ENCODE data around the gene TNS4. TPM values are rescaled to one million over a fixed set of nuclear protein-coding genes. Genes with fewer than 3 reads are reported as not detected.

Gene TNS4
- total RNA-seq, 2 donors from 2014 or later, result 0.89 to 2.5 TPM

- no peak overlapping the region for H3K9ac ChIP-seq (ENCODE audit: extremely low read depth, low read length, poor library complexity, severe bottlenecking)
- Mint-ChIP-seq H3K9me3 (no peaks in the 10 kb centered on the region), H3K4me3 (no peak overlapping the region), H3K36me3 (ENCODE audit: low read depth) (no peaks in the 10 kb centered on the region), H3K4me1 (peaks cover 30% of the 10 kb centered on the region), H3K27me3 (ENCODE audit: insufficient read depth) (peaks cover 7% of the 10 kb centered on the region), H3K27ac (no peak overlapping the region)
- H3K4me1 ChIP-seq (ENCODE audit: control insufficient read depth, insufficient read depth, low read length), result peaks cover 7% of the 10 kb centered on the region
- H3K36me3 ChIP-seq (ENCODE audit: control insufficient read depth, insufficient read depth, low read length), result no peaks in the 10 kb centered on the region
- no peaks in the 10 kb centered on the region for H3K27me3 ChIP-seq (ENCODE audit: control insufficient read depth, insufficient read depth, low read length, poor library complexity, severe bottlenecking)
- WGBS, 2 experiments (ENCODE audit: insufficient coverage in 1 of 2, insufficient read length in 1 of 2), result 86 to 90% methylated on average over 3 to 10 of the region's 10 CpGs
- no peak overlapping the region for H3K27ac ChIP-seq (ENCODE audit: low read depth, low read length)
- H3K4me3 ChIP-seq (ENCODE audit: low read length), result no peak overlapping the region
- H3K9me3 ChIP-seq (ENCODE audit: control insufficient read depth, low read length), result no peaks in the 10 kb centered on the region
- TF ChIP-seq, protein P1, sequence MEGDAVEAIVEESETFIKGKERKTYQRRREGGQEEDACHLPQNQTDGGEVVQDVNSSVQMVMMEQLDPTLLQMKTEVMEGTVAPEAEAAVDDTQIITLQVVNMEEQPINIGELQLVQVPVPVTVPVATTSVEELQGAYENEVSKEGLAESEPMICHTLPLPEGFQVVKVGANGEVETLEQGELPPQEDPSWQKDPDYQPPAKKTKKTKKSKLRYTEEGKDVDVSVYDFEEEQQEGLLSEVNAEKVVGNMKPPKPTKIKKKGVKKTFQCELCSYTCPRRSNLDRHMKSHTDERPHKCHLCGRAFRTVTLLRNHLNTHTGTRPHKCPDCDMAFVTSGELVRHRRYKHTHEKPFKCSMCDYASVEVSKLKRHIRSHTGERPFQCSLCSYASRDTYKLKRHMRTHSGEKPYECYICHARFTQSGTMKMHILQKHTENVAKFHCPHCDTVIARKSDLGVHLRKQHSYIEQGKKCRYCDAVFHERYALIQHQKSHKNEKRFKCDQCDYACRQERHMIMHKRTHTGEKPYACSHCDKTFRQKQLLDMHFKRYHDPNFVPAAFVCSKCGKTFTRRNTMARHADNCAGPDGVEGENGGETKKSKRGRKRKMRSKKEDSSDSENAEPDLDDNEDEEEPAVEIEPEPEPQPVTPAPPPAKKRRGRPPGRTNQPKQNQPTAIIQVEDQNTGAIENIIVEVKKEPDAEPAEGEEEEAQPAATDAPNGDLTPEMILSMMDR (conservative IDR thresholded peaks at IDR 0.05), result no peak
- no peak for DNase-seq
These were observed 8.4 kb upstream of the TNS4 start for GRCh38 chr17:40509626-40510327.

DNA sequence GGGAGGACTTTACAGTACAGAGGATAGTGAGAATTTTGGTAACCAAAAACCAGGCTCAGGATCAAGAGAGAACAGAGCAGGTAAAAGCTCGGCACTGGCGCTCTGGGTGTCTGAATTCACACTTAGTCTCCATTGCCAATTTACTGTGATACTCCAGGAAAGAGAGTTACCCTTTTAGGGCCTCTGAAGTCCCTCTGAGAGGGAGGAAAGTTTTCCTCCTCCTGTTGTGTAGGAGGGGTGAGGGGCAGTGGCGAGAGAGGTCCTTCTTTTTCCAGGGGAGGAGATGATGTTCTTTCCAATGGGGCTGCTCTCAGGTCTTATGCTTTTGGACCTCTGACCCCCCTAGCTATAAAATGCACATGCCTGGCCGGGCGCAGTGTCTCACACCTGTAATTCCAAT is 5.4 kb upstream of the TNS4 start:
- DNase-seq, result peak; percentile 41
- Mint-ChIP-seq H3K4me1 (peaks cover 20% of the 10 kb centered on the region), H3K9me3 (no peaks in the 10 kb centered on the region), H3K27ac (no peak overlapping the region), H3K27me3 (ENCODE audit: insufficient read depth) (no peaks in the 10 kb centered on the region), H3K4me3 (no peak overlapping the region), H3K36me3 (ENCODE audit: low read depth) (no peaks in the 10 kb centered on the region)
- TF ChIP-seq, protein P1 (conservative IDR thresholded peaks at IDR 0.05), result no peak
- Histone ChIP-seq H3K9me3 (ENCODE audit: control insufficient read depth, low read length) (no peaks in the 10 kb centered on the region), H3K36me3 (ENCODE audit: control insufficient read depth, insufficient read depth, low read length) (no peaks in the 10 kb centered on the region), H3K9ac (ENCODE audit: extremely low read depth, low read length, poor library complexity, severe bottlenecking) (no peak overlapping the region), H3K4me3 (ENCODE audit: low read length) (no peak overlapping the region), H3K4me1 (ENCODE audit: control insufficient read depth, insufficient read depth, low read length) (peaks cover 4% of the 10 kb centered on the region), H3K27me3 (ENCODE audit: control insufficient read depth, insufficient read depth, low read length, poor library complexity, severe bottlenecking) (no peaks in the 10 kb centered on the region), H3K27ac (ENCODE audit: low read depth, low read length) (no peak overlapping the region)
- WGBS, 2 experiments (ENCODE audit: insufficient coverage in 1 of 2, insufficient read length in 1 of 2), result 73 to 100% methylated on average over 2 to 5 of the region's 5 CpGs

DNA sequence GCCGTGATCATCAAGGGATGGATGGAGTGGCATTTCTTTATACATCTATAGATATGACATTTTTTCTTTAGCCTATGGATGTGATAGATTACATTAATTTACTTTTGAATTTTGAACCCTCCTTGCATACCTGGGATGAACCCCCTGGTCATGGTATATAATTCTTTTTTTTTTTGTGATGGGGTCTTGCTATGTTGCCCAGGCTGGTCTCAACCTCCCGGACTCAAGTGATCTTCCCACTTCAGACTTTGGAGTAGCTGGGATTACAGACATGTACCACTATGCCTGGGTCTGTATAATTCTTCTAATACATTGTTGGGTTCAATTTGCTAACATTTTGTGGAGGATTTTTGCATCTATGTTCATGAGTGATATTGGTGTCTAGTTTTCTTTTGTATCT is 1.7 kb upstream of the TNS4 start:
- Mint-ChIP-seq H3K27me3 (ENCODE audit: insufficient read depth) (no peaks in the 10 kb centered on the region), H3K4me3 (no peak overlapping the region), H3K36me3 (ENCODE audit: low read depth) (no peaks in the 10 kb centered on the region), H3K27ac (no peak overlapping the region), H3K4me1 (peaks cover 16% of the 10 kb centered on the region), H3K9me3 (peaks cover 5% of the 10 kb centered on the region)
- Histone ChIP-seq H3K9ac (ENCODE audit: extremely low read depth, low read length, poor library complexity, severe bottlenecking) (no peak overlapping the region), H3K4me1 (ENCODE audit: control insufficient read depth, insufficient read depth, low read length) (no peaks in the 10 kb centered on the region), H3K27ac (ENCODE audit: low read depth, low read length) (no peak overlapping the region), H3K36me3 (ENCODE audit: control insufficient read depth, insufficient read depth, low read length) (no peaks in the 10 kb centered on the region), H3K27me3 (ENCODE audit: control insufficient read depth, insufficient read depth, low read length, poor library complexity, severe bottlenecking) (no peaks in the 10 kb centered on the region), H3K9me3 (ENCODE audit: control insufficient read depth, low read length) (no peaks in the 10 kb centered on the region), H3K4me3 (ENCODE audit: low read length) (no peak overlapping the region)
- DNase-seq, result no peak
- TF ChIP-seq, protein P1 (conservative IDR thresholded peaks at IDR 0.05), result no peak
- WGBS, 2 experiments (ENCODE audit: insufficient coverage in 1 of 2, insufficient read length in 1 of 2), result 80% methylated on average over 1 of the region's 2 CpGs; no CpG with 5 or more reads in 1 of the 2 experiments

Measured in endodermal cell (in vitro differentiated cells).